NK-92 treated with Interleukin-12 subunit alpha and Interleukin-12 subunit beta, amount 100 ng/mL, for 24 hours (cell line): ENCODE data around the gene COL13A1.

ENCODE experiments used
- DNase-seq: peaks from one replicate; lab custom pipeline; 2025; lab: John Stamatoyannopoulos, UW

The COL13A1 gene

DNA sequence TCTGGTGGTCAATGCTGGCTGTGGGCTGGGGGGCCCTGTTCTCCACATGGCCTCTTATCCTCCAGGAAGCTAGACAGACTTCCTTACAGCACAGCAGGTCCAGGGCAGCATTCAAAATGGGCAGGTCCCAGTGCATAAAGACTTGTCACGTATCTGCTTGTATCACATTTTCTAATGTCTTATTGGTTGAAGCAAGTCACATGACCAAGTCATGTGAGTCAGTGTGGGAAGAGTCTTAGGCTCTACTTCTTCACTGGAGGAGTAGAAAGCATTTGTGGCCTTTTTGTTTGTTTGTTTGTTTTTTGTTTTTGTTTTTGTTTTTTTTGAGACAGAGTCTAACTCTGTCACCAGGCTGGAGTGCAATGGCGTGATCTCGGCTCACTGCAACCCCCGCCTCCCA is 104.7 kb downstream of the COL13A1 start:
- DNase-seq: no peak

GRCh38 chr10:69907517-69907916 is 105.8 kb downstream of the COL13A1 start:
- DNase-seq: no peak

DNA sequence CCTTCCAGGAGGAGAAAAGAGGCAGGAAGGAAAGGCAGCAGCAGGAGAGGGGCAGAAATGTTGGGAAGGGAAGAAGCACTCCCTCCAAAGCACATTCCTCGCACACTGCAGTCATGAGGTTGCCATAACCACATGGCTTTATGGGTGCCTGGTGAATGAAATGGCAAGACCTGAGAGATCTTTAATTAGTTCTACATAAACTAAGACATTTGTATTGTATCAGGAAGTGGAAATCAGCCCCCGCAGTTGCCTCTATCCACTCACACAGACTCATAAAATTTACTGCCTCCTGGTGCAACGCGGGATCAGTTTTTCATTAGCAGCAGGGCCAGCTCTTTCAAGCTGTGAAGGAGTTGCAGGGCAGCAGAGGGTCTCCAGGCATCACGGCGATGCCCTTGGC is 106.4 kb downstream of the COL13A1 start:
- DNase-seq: no peak

DNA sequence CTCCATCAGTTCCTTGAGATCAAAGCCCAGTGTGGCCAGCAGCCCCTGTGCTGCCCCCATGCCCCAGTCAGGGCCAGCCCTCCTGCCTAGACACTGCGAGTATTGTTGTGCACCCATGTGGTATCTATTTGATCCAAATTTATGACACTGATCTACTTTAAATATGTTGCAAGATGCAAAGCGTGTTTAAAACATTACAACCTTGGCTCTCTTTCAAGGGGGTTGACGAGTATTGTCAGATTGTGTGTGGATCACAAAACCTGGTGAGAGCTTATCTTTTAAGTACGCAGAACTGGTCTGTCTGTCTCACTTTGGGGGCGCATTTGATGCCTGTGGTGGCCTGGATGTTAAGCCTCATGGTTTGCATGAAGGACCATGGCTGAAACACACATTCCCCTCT is 108.9 kb downstream of the COL13A1 start:
- no peak for DNase-seq

DNA sequence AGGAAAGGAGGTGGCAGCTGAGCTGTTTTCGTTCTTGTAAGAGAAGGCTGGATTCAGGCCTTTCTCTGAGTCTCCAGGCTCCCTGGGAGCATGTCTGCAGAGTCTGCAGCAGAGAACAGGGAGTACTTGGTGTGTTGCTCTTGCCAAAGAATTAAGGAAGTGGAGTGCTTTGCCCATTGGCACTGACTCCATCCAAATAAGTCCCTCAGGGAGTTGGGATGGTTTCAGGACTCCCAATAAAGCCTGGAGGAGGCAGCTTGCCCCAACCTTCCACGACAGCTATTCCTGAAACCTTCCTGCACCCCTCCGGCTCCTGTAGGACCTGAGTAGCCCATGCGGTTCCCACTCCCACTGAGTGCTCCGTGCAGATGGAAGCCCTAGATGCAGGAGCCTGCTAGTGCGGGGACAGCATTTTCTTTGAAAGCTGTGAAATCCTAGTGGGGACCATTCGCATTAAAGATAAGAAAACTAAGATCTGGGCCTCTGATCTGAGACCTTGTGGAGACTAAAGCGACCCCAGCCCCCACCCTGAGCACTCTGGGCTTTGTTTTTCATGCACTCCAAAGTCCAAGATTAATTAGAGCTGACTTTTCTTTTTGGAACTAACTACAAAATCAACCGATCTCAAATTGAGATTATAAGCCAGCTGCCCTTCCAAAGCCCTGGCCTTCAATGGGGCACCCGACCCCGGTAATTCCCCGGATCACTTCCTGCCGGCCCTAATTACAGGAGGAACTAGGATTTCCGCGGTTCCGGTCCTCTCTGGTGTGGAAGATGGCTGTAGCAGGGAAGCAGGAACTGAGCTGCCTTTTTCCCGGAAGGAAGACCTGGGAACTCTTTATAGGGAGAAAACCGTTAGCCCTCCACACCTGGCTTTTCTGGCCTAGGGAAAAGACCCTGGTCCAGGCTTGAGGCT is 110.2 kb downstream of the COL13A1 start:
- DNase-seq: no peak

DNA sequence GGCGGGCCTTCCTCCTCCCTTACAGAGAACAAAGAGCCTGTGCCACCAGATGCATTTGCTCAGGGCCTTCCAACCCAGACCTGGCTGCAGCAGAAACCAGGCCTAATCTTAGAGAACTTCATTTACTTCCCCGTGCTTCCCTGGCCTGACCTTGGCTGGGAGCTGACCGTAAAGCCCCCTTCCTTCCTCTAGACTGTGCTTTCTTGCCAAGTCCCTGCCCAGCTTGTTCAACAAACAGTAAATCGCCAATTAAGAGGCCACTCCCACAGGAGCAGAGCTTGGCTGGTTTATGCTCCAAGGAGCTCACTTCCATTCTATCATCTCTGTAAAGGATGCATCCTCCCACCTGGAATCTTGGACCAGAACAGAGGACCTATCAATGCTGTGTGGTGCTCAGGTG is 110.9 kb downstream of the COL13A1 start:
- DNase-seq: no peak

GRCh38 chr10:69913606-69914382 is 112.1 kb downstream of the COL13A1 start:
- DNase-seq: no peak

- DNase-seq: peak; percentile 6
Measured at GRCh38 chr10:69914398-69915214, 112.9 kb downstream of the COL13A1 start.

- DNase-seq: no peak
Measured at GRCh38 chr10:69915215-69915560, 113.5 kb downstream of the COL13A1 start.

GRCh38 chr10:69916118-69916517 is 114.4 kb downstream of the COL13A1 start:
- no peak for DNase-seq

DNA sequence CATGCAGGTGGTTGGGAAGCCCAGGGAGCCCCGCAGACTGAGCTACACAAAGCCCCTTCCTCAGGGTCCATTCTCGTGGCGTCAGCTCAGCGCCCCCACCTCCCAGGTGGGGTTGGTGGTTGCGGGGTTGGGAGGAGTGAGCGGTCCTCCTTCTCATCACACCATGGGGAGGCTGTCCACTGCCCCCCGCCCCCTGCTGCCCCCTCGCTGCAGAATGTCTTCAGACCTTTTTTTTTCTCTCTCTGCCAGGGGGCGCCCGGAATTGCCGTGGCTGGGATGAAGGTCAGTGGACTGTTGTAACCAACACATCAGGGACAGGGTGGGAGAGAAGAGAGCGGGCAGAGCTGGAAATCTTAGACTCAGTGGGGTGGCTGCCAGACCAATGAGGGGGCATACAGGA is 116.3 kb downstream of the COL13A1 start:
- no peak for DNase-seq

- no peak for DNase-seq
Measured at GRCh38 chr10:69919250-69919649, 117.5 kb downstream of the COL13A1 start.

DNA sequence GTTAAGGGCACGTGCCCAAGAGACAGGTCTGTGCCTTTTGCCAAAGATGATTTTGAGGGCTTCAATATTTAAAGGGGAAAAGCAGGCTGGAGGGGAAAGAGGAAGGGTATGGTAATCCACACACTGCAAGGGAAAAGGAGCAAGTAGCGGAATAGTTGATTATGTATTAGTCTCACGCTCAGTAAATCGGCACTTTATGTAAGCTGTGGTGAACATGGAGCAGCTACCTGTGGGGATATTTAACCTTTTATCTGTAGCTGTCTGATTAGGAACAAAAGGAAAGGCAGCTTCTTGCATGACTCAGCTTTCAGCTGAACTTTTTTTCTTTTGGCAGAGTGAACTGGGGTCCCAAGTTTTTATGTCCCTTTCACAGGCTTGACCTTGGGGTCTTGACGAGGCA is 123.4 kb downstream of the COL13A1 start:
- no peak for DNase-seq

- no peak for DNase-seq
Measured at GRCh38 chr10:69928339-69928738, 126.6 kb downstream of the COL13A1 start.

DNA sequence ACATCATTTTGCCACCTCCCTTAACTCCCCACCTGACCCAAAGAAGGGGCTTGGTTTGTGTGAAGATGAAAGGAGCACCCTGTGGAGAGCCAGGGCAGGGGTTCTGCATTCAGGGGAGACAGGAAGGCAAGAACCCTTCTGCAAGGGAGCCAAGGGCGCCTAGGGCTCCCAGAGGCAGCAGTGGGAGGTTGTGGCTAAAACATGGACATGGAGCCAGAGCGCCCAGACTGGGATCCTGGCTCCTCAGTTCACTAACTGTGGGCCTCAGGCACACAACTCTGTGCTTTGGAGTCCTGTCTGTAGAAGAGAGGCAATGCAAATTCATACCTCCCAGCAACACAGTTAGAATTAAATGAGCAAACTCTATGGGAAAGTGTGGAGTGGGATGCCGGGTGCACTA is 127.9 kb downstream of the COL13A1 start:
- no peak for DNase-seq

DNA sequence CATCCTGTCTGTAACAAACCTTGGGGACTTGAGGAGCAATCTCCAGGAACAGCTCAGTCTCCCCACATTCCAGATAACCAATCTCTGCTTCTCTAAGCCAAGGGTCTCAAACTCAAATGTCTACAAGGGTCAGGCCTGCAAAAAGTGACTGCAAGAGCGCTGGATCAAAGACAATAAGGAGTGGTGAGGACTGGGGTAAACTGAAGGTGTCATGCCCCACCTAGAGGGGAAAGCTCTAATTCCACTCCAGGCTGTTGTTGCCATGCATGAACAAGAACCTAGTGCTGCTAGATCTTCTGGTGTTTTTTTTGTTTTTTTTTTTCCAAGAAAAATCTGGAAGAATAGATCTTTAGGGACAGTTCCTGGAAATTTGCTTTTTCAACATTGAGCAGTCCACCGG is 133.1 kb downstream of the COL13A1 start:
- DNase-seq: no peak

GRCh38 chr10:69936091-69936490 is 134.4 kb downstream of the COL13A1 start:
- no peak for DNase-seq

- DNase-seq: no peak
Measured at GRCh38 chr10:69938541-69938991, 136.9 kb downstream of the COL13A1 start.

DNA sequence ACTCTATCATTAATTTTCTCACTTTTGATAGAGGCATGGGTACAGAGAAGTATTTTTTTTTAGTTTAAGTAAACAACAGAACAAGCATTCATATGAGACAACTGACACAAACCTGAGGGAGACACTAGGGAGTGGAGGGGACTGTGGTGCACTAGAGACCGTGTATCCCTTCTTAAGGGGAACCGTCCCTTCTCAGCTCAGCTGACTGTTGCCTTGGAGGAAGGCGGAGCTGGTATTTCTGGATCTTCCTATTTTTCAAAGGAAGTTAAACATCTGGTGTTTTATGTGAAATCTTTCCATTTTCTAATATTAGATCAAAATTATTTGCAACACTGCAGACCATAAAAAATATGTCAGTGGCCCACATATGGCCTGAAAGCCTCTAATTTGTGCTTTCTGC is 137.4 kb downstream of the COL13A1 start:
- DNase-seq: no peak

DNA sequence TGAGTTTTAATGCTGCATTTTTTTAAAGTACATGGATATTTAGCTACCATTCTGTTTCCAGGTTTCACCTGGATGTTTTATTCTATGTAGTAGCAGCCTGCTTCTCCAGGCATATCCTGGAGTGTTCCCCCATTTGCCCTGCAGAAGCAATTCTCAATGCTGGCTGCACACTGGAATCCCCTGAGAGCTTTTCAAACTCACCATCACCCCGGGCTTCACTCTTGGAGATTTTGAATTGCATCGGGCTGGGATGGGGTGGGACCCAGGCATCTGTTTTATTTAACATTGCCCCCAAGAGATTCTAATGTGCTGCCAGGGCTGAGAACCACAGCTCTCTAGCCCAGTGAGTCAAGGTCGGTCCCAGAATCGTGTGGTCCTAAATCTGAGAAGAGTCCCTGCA is 137.8 kb downstream of the COL13A1 start:
- DNase-seq: no peak

DNA sequence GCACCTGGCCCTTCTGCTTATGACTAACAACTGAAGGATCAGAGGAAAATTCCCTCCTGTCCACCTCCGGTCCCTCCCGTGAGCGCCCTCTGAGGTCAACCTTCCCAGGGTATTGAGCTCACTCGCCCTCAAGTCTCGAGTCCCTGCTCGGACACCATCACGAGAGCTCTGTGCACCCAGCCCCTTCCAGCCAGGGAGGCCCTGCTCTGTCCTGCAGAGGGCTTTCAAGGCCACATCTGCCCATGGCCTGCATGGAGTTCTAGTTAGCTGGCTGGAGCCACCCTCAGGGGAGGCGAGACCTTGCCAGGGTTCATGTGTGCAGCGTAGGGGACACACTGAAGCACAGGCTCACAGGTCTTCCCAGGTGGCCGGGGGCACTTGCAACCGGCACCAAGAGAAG is 140.0 kb downstream of the COL13A1 start:
- no peak for DNase-seq

- no peak for DNase-seq
Measured at GRCh38 chr10:69943292-69943820, 141.7 kb downstream of the COL13A1 start.
